HepG2 (cell line): ENCODE data around the gene MBLAC1. TPM values are rescaled to one million over a fixed set of nuclear protein-coding genes. Genes with fewer than 3 reads are reported as not detected.

Source experiments
- ATAC-seq: fragments of 200-7000 bp; cut with Tn5 transposase; 3 replicates; pipeline ENCODE4 v1.9.1; 2020; ENCODE audit warnings: mild to moderate bottlenecking, moderate library complexity
- BruUV-seq: library from RNA; stranded (reverse); fragments of 400-500 nt; replicated peaks from 2 replicates; lab custom pipeline; 2021; lab: Mats Ljungman, UMichigan
- CTCF ChIA-PET: fragments of 300-600 bp; formaldehyde crosslinking; extraction: SDS; loops from one replicate; lab custom pipeline; 2021; ENCODE audit warnings: low total read pairs, inconsistent platforms, low intra/inter-chr PET ratio; lab: Yijun Ruan, JAX
- POLR2A ChIA-PET: fragments of 350-600 bp; sonication (Branson Sonifier 250); formaldehyde crosslinking; loops from one replicate; lab custom pipeline; 2020; ENCODE audit warnings: antibody characterized with exemption, inconsistent platforms; lab: Yijun Ruan, JAX
- DNase-seq: peaks from one replicate; pipeline ENCODE4 v3.0.0-alpha.2; 2015; ENCODE audit warnings: low spot score
- FAIRE-seq: peaks from 3 replicates; lab custom pipeline; 2011; peaks lifted over from hg19 to GRCh38; lab: Jason Lieb, UNC
- H2AFZ ChIP-seq: one replicate; pipeline ENCODE4 v1.6.1; 2011; ENCODE audit warnings: low read length, inconsistent platforms
- H3K27ac ChIP-seq: fragments of 300-600 bp; 3 replicates; pipeline ENCODE4 v1.8.0; 2011; ENCODE audit warnings: mixed run types, mild to moderate bottlenecking, mixed read lengths, low read length, inconsistent platforms; ENCODE audit not compliant: insufficient read depth; ENCODE audit errors: extremely low read length
- H3K27me3 ChIP-seq, 2 experiments: fragments of 200-600 bp in 1 of 2; 2 replicates in 1 of 2; 3 replicates in 1 of 2; pipeline versions ENCODE4 v1.6.0 to v1.8.0; 2011; ENCODE audit warnings: low read length in 2 of 2, mild to moderate bottlenecking in 2 of 2, moderate library complexity in 2 of 2, inconsistent platforms in 1 of 2; ENCODE audit not compliant: insufficient read depth in 2 of 2, control insufficient read depth in 1 of 2
- H3K36me3 ChIP-seq, 2 experiments: fragments of 200-600 bp in 1 of 2; replicated peaks in 1 of 2; 2 replicates in 1 of 2; 3 replicates in 1 of 2; pipeline versions ENCODE4 v1.5.1 to v1.8.0; 2011; ENCODE audit warnings: low read length in 2 of 2, inconsistent platforms in 1 of 2; ENCODE audit not compliant: insufficient read depth in 2 of 2, control insufficient read depth in 1 of 2
- H3K4me1 ChIP-seq: 2 replicates; pipeline ENCODE4 v1.5.1; 2012; ENCODE audit warnings: low read length, inconsistent platforms; ENCODE audit not compliant: insufficient read depth
- H3K4me2 ChIP-seq: 2 replicates; pipeline ENCODE4 v1.6.0; 2011; ENCODE audit warnings: low read depth, low read length, inconsistent platforms
- H3K4me3 ChIP-seq, 3 experiments: fragments of 200-600 bp in 1 of 3; sonication (generic), shearing (Covaris generic) in 1 of 3; replicated peaks in 1 of 3; 2 replicates each; pipeline ENCODE4 v1.5.1; 2011 to 2016; ENCODE audit warnings: low read length in 3 of 3, inconsistent platforms in 2 of 3, low read depth in 2 of 3, mild to moderate bottlenecking in 2 of 3, control low read depth in 1 of 3, mixed read lengths in 1 of 3; ENCODE audit not compliant: insufficient read depth in 1 of 3
- H3K79me2 ChIP-seq: one replicate; pipeline ENCODE4 v1.6.1; 2011; ENCODE audit warnings: low read length, inconsistent platforms; ENCODE audit not compliant: insufficient read depth
- H3K9ac ChIP-seq: 2 replicates; pipeline ENCODE4 v1.6.0; 2011; ENCODE audit warnings: mild to moderate bottlenecking, low read depth, low read length, inconsistent platforms; ENCODE audit not compliant: insufficient read depth
- H3K9me3 ChIP-seq: 2 replicates; pipeline ENCODE4 v1.5.1; 2012; ENCODE audit warnings: mild to moderate bottlenecking, low read length
- H4K20me1 ChIP-seq: 2 replicates; pipeline ENCODE4 v1.6.0; 2011; ENCODE audit warnings: inconsistent platforms, mild to moderate bottlenecking, low read length, moderate library complexity; ENCODE audit not compliant: insufficient read depth
- ARNTL ChIP-seq: sonication (generic); formaldehyde crosslinking; IDR thresholded peaks from 2 replicates; pipeline ENCODE4 v1.4.0; 2020; ENCODE audit warnings: mild to moderate bottlenecking, missing genetic modification reagents
- BCL6 ChIP-seq: IDR thresholded peaks from 2 replicates; pipeline ENCODE4 v1.6.1; 2016; ENCODE audit warnings: missing genetic modification reagents, missing compliant biosample characterization
- CEBPB ChIP-seq: IDR thresholded peaks from 2 replicates; pipeline ENCODE4 v1.6.1; 2011; ENCODE audit warnings: low read depth, low read length, improper control_type of control experiment, borderline replicate concordance
- CEBPG ChIP-seq: IDR thresholded peaks from 2 replicates; pipeline ENCODE4 v1.6.1; 2016
- DMAP1 ChIP-seq: IDR thresholded peaks from 2 replicates; pipeline ENCODE4 v1.6.1; 2016
- FOXP4 ChIP-seq: sonication (generic); formaldehyde crosslinking; IDR thresholded peaks from 2 replicates; pipeline ENCODE4 v1.4.0; 2020; ENCODE audit warnings: missing genetic modification reagents
- HOXD1 ChIP-seq: sonication (generic); formaldehyde crosslinking; IDR thresholded peaks from 2 replicates; pipeline ENCODE4 v1.5.0; 2020; ENCODE audit warnings: missing genetic modification reagents
- KLF9 ChIP-seq: IDR thresholded peaks from 2 replicates; pipeline ENCODE4 v1.6.1; 2016; ENCODE audit warnings: low read depth
- MZF1 ChIP-seq: sonication (generic); formaldehyde crosslinking; IDR thresholded peaks from 2 replicates; pipeline ENCODE4 v1.8.1; 2023; ENCODE audit warnings: mild to moderate bottlenecking, missing genetic modification reagents, borderline replicate concordance
- NCOA5 ChIP-seq: sonication (generic); formaldehyde crosslinking; IDR thresholded peaks from 2 replicates; pipeline ENCODE4 v1.4.0; 2020; ENCODE audit warnings: missing genetic modification reagents
- NFE2L2 ChIP-seq: fragments of 150-350 bp; IDR thresholded peaks from 2 replicates; pipeline ENCODE4 v1.6.1; 2014; ENCODE audit warnings: low read length
- ZFP91 ChIP-seq: sonication (generic); formaldehyde crosslinking; IDR thresholded peaks from 2 replicates; pipeline ENCODE4 v1.9.0; 2022; ENCODE audit warnings: missing genetic modification reagents, mild to moderate bottlenecking, borderline replicate concordance
- ZNF12 ChIP-seq: sonication (generic); formaldehyde crosslinking; IDR thresholded peaks from 2 replicates; pipeline ENCODE4 v1.5.0; 2020; ENCODE audit warnings: missing genetic modification reagents
- ZNF772 ChIP-seq: sonication (generic); formaldehyde crosslinking; IDR thresholded peaks from 2 replicates; pipeline ENCODE4 v1.5.0; 2020; ENCODE audit warnings: mild to moderate bottlenecking, missing genetic modification reagents
- ZNF879 ChIP-seq: sonication (generic); formaldehyde crosslinking; IDR thresholded peaks from 2 replicates; pipeline ENCODE4 v1.8.1; 2023; ENCODE audit warnings: missing genetic modification reagents
- WGBS: methylation state at CpG from one replicate; pipeline ENCODE4 v1.1.6; 2017; ENCODE audit warnings: low lambda C conversion rate; 5-methylcytosine and 5-hydroxymethylcytosine counted together
- in situ Hi-C: cut with HindIII; loops from 2 replicates; pipeline ENCODE4 v1.10.0; 2017; ENCODE audit warnings: low pct_unique_long_range_greater_than_20kb; ENCODE audit not compliant: extremely low pct_ligation_motif_present
- intact Hi-C: fragments of 100-400 bp; cut with micrococcal nuclease; formaldehyde crosslinking; loops from one replicate; pipeline ENCODE4 v1.10.0; 2022; ENCODE audit not compliant: unreplicated experiment
- polyA plus RNA-seq, 8 experiments: library from polyadenylated mRNA; depleted of rRNA in 3 of 8; stranded (reverse) in 7 of 8; unstranded in 1 of 8; fragments of >200 nt; fragmentation: Illumina TruSeq in 4 of 8; extraction: Trizol in 4 of 8; gene quantifications; 2 replicates each; pipeline versions ENCODE4 v1.2.1 to v1.2.3, GENCODE V29; 2011 to 2016; ENCODE audit warnings: low read depth in 4 of 8, missing spikeins in 1 of 8, mixed read lengths in 1 of 8; ENCODE audit not compliant: insufficient read depth in 1 of 8
- total RNA-seq, 5 experiments: library from RNA; depleted of rRNA; stranded (reverse); fragments of >200 nt; fragmentation: Illumina TruSeq; extraction: Trizol; gene quantifications; 2 replicates each; pipeline ENCODE4 v1.2.3, GENCODE V29; 2016; ENCODE audit warnings: low read depth in 1 of 5

The MBLAC1 gene
- total and polyA plus RNA-seq, 2 of the 13 experiments (the other 11 are each of a cell fraction or from before 2014, with no cell fraction given), result 0.79 to 2.1 TPM

- intact Hi-C loops, result loop anchor here (5.0 kb wide), 1 partner anchor 44 kb away; the partner anchor contains the start of gene MBLAC1
Measured at GRCh38 chr7:100082978-100083377, 43.8 kb upstream of the MBLAC1 start.

GRCh38 chr7:100085515-100085914 lies 41.3 kb upstream of the MBLAC1 start:
- Histone ChIP-seq H3K4me2 (no peak overlapping the region), H3K9ac (no peak overlapping the region), H3K27me3 (no peaks in the 10 kb centered on the region; a peak in 1 of 5 replicates), H3K36me3 (peaks cover 0 to 3% of the 10 kb centered on the region in 2 experiments; a peak in 3 of 5 replicates), H3K4me3 (no peak overlapping the region), H4K20me1 (no peaks in the 10 kb centered on the region), H3K9me3 (no peaks in the 10 kb centered on the region), H2AFZ (no peak overlapping the region), H3K4me1 (peaks cover 31% of the 10 kb centered on the region), H3K79me2 (peaks cover 20% of the 10 kb centered on the region), H3K27ac (no peak overlapping the region)
- POLR2A ChIA-PET, result interaction anchor here (2.4 kb wide), 1 partner anchor 16 kb away, joined by 12 read pairs; the partner anchor contains the start of genes AP4M1 and MCM7
- WGBS, result 19% methylated on average over 3 of the region's 3 CpGs
- ATAC-seq (no peak), DNase-seq (no peak), FAIRE-seq (no peak)
- in situ Hi-C loops, result no loop called here
- TF ChIP-seq ZFP91 (CRISPR knock-in tag) (no peak), CEBPG (CRISPR knock-in tag) (peak; percentile 37), HOXD1 (CRISPR knock-in tag) (no peak), MZF1 (CRISPR knock-in tag) (no peak), CEBPB (0 out of 2 replicates have a peak, but pooled peaks have one; percentile 41), KLF9 (CRISPR knock-in tag) (no peak), ZNF879 (no peak), NFE2L2 (no peak), BCL6 (CRISPR knock-in tag) (peak; percentile 73), ZNF12 (CRISPR knock-in tag) (no peak)
- CTCF ChIA-PET, result no interaction called here
- intact Hi-C loops, result no loop called here
- BruUV-seq, result no TSS peak

More at GRCh38 chr7:100082978-100083377, 43.8 kb upstream of the MBLAC1 start:
- DNase-seq (no peak), ATAC-seq (no peak), FAIRE-seq (no peak)
- in situ Hi-C loops, result no loop called here
- peak overlapping the region; percentile 68 for H3K27ac ChIP-seq
- peak overlapping the region; percentile 65 for H3K4me2 ChIP-seq
- no peak for TF ChIP-seq FOXP4
- no peak for TF ChIP-seq ARNTL (CRISPR knock-in tag)
- TF ChIP-seq DMAP1 (CRISPR knock-in tag), result no peak
- TF ChIP-seq ZNF772, result no peak
- TF ChIP-seq NCOA5 (CRISPR knock-in tag), result no peak
- POLR2A ChIA-PET, result interaction anchor here (0.6 to 2.1 kb wide), 6 partner anchors 13 to 107 kb away, joined by 3 to 8 read pairs (median 4); partner anchors contain the start of genes AP4M1, AZGP1 and MCM7
- H3K36me3 ChIP-seq, result peaks cover 0 to 5% of the 10 kb centered on the region in 2 experiments; a peak in 3 of 5 replicates
- no peaks in the 10 kb centered on the region; a peak in 1 of 5 replicates for H3K27me3 ChIP-seq
- H3K9ac ChIP-seq, result peak overlapping the region; percentile 24; the same call in 1 of the 2 replicates
- H3K79me2 ChIP-seq, result peaks cover 36% of the 10 kb centered on the region
- no peaks in the 10 kb centered on the region for H3K9me3 ChIP-seq
- BruUV-seq, result no TSS peak
- no peak overlapping the region for H2AFZ ChIP-seq
- CTCF ChIA-PET, result no interaction called here
- peaks cover 17% of the 10 kb centered on the region for H4K20me1 ChIP-seq
- 56% methylated on average over 4 of the region's 4 CpGs for WGBS
- no peak overlapping the region for H3K4me3 ChIP-seq
- H3K4me1 ChIP-seq, result peaks cover 32% of the 10 kb centered on the region
